ENCODE data around the gene MRPL9. TPM values are rescaled to one million over a fixed set of nuclear protein-coding genes. Genes with fewer than 3 reads are reported as not detected.

The MRPL9 gene
- total RNA-seq, 1 experiment from 2014 or later, result 122 TPM

DNA sequence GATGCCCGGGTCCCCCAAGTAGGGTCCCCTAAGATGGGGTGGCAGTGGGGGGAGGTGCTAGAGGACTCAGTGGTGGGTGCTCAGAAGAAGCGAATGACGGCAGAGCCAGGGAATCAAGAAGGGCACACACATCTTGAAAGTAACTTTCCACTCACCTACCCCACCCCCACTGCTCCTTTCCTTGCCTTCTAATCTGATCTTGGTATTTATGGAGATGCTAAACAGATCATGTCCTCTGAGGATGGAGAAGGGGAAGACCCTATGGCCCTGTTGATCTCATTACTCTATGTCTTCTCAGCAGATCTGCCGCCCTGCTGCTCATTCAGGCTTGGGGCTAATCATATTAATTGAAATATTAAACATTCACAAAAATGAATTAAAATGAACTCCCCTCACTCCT, 44.6 kb downstream of the MRPL9 start:
- H3K9me3 ChIP-seq, result no peaks in the 10 kb centered on the region
- H3K4me3 Mint-ChIP-seq (ENCODE audit: unreplicated experiment), result no peak overlapping the region
- H3K36me3 ChIP-seq (ENCODE audit: control insufficient read depth, insufficient read depth, low read length), result no peaks in the 10 kb centered on the region
- H3K9me3 Mint-ChIP-seq (ENCODE audit: unreplicated experiment), result no peaks in the 10 kb centered on the region
- no peak for TF ChIP-seq CTCF (IDR thresholded peaks at IDR 0.05; ENCODE audit: insufficient read depth in 1 of 2, low read depth in 1 of 2, low read length in 1 of 2, severe bottlenecking in 1 of 2, unreplicated experiment in 1 of 2)
- BruUV-seq (replicated peaks), result no TSS peak
- H3K27ac Mint-ChIP-seq (ENCODE audit: unreplicated experiment), result no peak overlapping the region
- peaks cover 31% of the 10 kb centered on the region for H3K4me1 ChIP-seq
- peaks cover 3% of the 10 kb centered on the region for H3K27me3 Mint-ChIP-seq (ENCODE audit: insufficient read depth, unreplicated experiment)
- intact Hi-C loops (cut with micrococcal nuclease; ENCODE audit: unreplicated experiment), result no loop called here
- H3K36me3 Mint-ChIP-seq (ENCODE audit: insufficient read depth, unreplicated experiment), result no peaks in the 10 kb centered on the region
- ChIA-PET POLR2A (no interaction called here), CTCF (no interaction called here)
- no peak overlapping the region for H3K4me3 ChIP-seq (ENCODE audit: low read depth, low read length)
- no peak for DNase-seq
- H3K27me3 ChIP-seq (replicated peaks; ENCODE audit: control insufficient read depth, insufficient read depth, low read length), result no peaks in the 10 kb centered on the region
- H3K4me1 Mint-ChIP-seq (ENCODE audit: low read depth, unreplicated experiment), result peaks cover 28% of the 10 kb centered on the region

- TF ChIP-seq CTCF (IDR thresholded peaks at IDR 0.05; ENCODE audit: insufficient read depth in 1 of 2, low read depth in 1 of 2, low read length in 1 of 2, severe bottlenecking in 1 of 2, unreplicated experiment in 1 of 2), result no peak
- no peak overlapping the region for H3K4me3 Mint-ChIP-seq (ENCODE audit: unreplicated experiment)
- Histone ChIP-seq H3K4me1 (peaks cover 33% of the 10 kb centered on the region), H3K9me3 (no peaks in the 10 kb centered on the region), H3K27me3 (replicated peaks; ENCODE audit: control insufficient read depth, insufficient read depth, low read length) (no peaks in the 10 kb centered on the region), H3K36me3 (ENCODE audit: control insufficient read depth, insufficient read depth, low read length) (no peaks in the 10 kb centered on the region), H3K4me3 (ENCODE audit: low read depth, low read length) (no peak overlapping the region)
- peaks cover 28% of the 10 kb centered on the region for H3K4me1 Mint-ChIP-seq (ENCODE audit: low read depth, unreplicated experiment)
- CTCF ChIA-PET, result no interaction called here
- POLR2A ChIA-PET, result no interaction called here
- no TSS peak for BruUV-seq (replicated peaks)
- H3K9me3 Mint-ChIP-seq (ENCODE audit: unreplicated experiment), result no peaks in the 10 kb centered on the region
- no peak for DNase-seq
- H3K36me3 Mint-ChIP-seq (ENCODE audit: insufficient read depth, unreplicated experiment), result no peaks in the 10 kb centered on the region
- no peak overlapping the region for H3K27ac Mint-ChIP-seq (ENCODE audit: unreplicated experiment)
- peaks cover 3% of the 10 kb centered on the region for H3K27me3 Mint-ChIP-seq (ENCODE audit: insufficient read depth, unreplicated experiment)
- intact Hi-C loops (cut with micrococcal nuclease; ENCODE audit: unreplicated experiment), result no loop called here
Measured at GRCh38 chr1:151718011-151718431, 45.3 kb downstream of the MRPL9 start.

- H3K36me3 Mint-ChIP-seq (ENCODE audit: insufficient read depth, unreplicated experiment), result no peaks in the 10 kb centered on the region
- no peaks in the 10 kb centered on the region for H3K9me3 ChIP-seq
- no peak within 1 kb of the TSS for H3K4me3 ChIP-seq (ENCODE audit: low read depth, low read length)
- POLR2A ChIA-PET, result no interaction called here
- CTCF ChIA-PET, result interaction anchor here (0.6 kb wide), 1 partner anchor 21 kb away, joined by 4 read pairs; no protein-coding TSS in a partner anchor
- peaks cover 3% of the 10 kb centered on the region for H3K27me3 Mint-ChIP-seq (ENCODE audit: insufficient read depth, unreplicated experiment)
- H3K27ac Mint-ChIP-seq (ENCODE audit: unreplicated experiment), result no peak within 1 kb of the TSS
- DNase-seq, result no peak
- no peaks in the 10 kb centered on the region for H3K27me3 ChIP-seq (replicated peaks; ENCODE audit: control insufficient read depth, insufficient read depth, low read length)
- H3K4me1 ChIP-seq, result peaks cover 31% of the 10 kb centered on the region
- intact Hi-C loops (cut with micrococcal nuclease; ENCODE audit: unreplicated experiment), result no loop called here
- no peaks in the 10 kb centered on the region for H3K36me3 ChIP-seq (ENCODE audit: control insufficient read depth, insufficient read depth, low read length)
- BruUV-seq (replicated peaks), result no TSS peak
- H3K9me3 Mint-ChIP-seq (ENCODE audit: unreplicated experiment), result no peaks in the 10 kb centered on the region
- H3K4me1 Mint-ChIP-seq (ENCODE audit: low read depth, unreplicated experiment), result peaks cover 30% of the 10 kb centered on the region
- no peak for TF ChIP-seq CTCF (IDR thresholded peaks at IDR 0.05; ENCODE audit: insufficient read depth in 1 of 2, low read depth in 1 of 2, low read length in 1 of 2, severe bottlenecking in 1 of 2, unreplicated experiment in 1 of 2)
- H3K4me3 Mint-ChIP-seq (ENCODE audit: unreplicated experiment), result no peak within 1 kb of the TSS
Measured at GRCh38 chr1:151716771-151717631, 46.3 kb downstream of the MRPL9 start, which contains the start of gene CELF3. Gene CELF3, minus strand, starts transcription at chr1:151716803. Its CDS starts 783 bp downstream, at chr1:151716020.

Measured in Caco-2 (cell line).